ENCODE data around the gene PGBD4.
A peak's percentile ranks its signal among the peaks of the same experiment; 100 is the strongest.

Gene PGBD4

DNA sequence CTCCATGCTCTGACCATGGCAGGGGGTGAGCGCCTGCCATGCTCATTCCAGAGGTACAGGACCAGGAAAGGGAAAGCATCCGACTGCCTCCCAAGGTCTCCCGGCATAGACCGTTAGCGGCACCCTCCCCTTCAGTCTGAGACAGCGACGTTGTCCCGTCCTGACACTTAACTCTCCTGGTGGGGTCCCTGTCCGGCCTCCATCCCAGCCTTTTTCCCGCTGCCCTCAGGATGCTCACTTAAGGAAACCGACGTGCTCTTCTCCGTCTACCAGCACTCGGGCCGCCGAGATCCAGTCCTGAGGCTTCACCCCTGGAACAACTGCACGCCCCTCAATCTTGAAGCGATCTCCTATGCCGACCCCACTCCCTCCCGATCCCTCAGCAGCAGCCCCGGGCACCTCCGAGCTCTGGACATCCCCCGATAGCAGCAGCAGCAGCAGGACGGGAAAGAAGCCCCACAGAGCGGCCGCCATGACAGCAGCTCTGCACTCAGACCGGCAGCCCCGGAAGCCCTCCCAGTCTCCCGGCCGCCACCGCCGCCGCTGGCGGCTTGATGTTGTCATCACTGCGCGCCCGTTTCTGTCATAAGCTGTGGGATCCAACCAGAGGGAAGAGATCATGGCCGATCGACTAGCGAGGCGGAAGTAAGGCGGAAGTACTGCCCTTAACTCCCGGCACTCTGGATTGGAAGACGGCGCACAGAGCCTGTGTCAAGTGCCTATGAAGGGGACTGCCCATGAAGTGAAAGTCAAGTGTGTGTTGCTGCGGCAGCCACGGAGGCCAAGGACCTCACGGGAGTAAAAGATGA, at the start of gene PGBD4, which contains the start of gene EMC7:
TSS of gene PGBD4 (plus strand) at position 718 of the 809 bp plus-strand sequence. CDS start 449 bp downstream, outside the sequence.
TSS of gene EMC7 (minus strand) at position 497 of the 809 bp plus-strand sequence. CDS start at position 474, 23 bp downstream.
- DNase-seq (ENCODE audit: low read depth in 2 of 2): peak; percentile 93 to 97

DNA sequence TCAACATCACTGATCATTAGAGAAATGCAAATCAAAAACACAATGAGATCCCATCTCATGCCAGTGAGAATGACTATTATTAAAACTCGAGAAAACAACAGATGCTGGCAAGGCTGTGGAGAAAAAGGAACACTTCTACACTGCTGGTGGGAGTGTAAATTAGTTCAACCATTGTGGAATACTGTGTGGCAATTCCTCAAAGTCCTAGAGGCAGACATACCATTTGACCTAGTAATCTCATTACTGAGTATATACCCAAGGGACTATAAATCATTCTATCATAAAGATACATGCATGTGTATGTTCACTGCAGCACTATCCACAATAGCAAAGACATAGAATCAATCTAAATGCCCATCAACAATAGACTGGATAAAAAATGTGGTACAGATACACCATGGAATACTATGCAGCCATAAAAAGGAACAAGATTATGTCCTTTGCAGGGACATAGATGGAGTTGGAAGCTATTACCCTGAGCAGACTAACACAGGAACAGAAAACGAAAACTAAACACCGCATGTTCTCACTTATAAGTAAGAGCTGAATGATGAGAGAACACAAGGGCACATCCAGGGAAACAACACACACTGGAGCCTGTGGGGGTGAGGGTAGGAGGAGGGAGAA, 47.7 kb upstream of the PGBD4 start:
- DNase-seq (ENCODE audit: low read depth in 2 of 2): no peak

DNA sequence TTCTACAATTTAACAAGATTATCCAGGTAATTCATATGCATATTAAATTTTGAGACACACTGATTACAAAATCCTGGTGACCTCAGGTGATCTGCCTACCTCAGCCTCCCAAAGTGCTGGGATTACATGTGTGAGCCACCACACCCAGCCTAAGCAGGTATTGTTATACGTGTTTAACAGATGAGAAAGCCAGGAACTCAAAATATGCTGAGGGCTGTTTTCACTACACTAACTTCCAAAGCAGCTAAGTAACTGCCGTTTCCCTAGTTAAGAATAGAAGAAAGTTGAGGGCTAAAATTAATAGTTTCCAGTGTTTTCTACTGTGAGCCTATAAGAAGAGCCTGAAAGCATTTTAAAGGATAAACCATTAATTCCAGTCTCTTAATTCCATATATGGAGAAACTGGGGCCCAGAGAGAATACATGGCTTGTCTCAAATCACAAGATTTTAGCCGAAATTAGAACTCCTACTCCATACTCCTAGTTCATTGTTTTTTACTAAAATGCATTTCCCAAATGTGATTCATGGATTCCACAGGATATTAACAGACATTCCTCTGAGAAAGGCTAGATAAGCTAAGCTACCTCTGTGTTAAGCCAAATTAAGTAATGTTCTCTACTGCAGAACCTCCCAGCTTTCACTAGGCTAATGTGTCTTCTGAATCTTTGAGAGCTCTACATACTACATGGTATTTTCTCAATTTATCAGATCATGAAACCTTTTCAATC, 45.9 kb upstream of the PGBD4 start:
- DNase-seq (ENCODE audit: low read depth in 2 of 2): no peak

- DNase-seq (ENCODE audit: low read depth in 2 of 2): no peak
Observed at GRCh38 chr15:34056911-34057310, 45.0 kb upstream of the PGBD4 start.

DNA sequence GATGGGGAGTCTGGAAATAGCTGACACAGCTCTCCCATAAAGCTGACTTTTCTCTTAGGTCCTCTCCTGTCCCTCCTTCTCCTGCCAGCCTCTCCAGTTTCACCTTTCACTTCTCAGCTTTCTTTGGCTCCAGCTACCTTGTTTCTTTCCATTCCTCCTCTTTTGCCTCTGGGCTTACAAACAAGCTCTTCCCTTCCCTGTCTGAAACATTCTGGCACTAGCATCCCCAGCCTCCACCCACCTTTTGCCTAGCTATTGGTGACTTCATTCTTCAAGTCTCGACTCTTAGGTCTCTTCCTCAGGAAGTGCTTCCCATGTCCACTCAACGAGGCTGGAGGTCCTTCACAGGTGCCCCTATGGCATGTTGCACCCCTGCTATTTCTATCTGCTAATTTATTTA, 42.4 kb upstream of the PGBD4 start:
- no peak for DNase-seq (ENCODE audit: low read depth in 2 of 2)

- DNase-seq (ENCODE audit: low read depth in 2 of 2): no peak
Observed at GRCh38 chr15:34059946-34060345, 41.9 kb upstream of the PGBD4 start.

GRCh38 chr15:34064438-34064837, 37.4 kb upstream of the PGBD4 start:
- DNase-seq (ENCODE audit: low read depth in 2 of 2): no peak

DNA sequence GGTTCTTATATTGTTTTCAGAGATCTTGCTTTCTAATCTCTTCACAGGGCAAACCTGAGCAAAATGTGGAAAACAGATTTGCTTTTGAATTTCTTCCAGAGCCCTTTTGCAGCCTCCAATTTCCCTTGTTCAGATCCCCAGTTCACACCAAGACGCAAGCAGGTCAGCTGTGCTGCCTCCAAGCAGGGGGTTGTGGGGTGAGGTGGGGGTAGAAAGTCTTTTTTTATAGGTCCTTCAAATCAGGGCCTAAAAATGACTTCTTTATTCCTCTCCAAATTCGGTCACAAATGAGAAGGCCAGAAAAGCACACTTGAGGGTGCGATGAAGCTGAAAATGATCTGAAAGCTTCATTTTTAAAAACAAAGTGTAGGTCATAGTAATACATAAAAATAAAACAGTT, 36.6 kb upstream of the PGBD4 start:
- DNase-seq (ENCODE audit: low read depth in 2 of 2): no peak

DNA sequence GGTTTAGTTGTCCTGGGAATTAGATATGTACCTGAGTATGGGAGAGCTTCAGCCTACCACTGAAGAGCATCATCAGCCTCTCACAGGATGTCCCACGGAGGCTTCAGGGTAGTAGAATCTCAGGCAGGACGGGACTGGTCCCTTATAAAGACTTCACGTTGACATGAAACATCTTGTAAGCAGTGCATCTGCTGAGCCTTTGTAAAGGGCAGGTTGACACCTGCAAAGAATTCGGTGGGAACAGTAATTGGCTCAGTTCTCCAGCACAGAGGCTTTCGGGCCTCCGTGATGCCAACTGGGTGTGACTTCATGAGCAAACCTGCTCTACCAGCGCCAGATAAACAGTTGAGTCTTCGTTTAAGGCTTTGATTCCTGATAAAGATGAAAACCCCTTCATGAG, 35.9 kb upstream of the PGBD4 start:
- no peak for DNase-seq (ENCODE audit: low read depth in 2 of 2)

DNA sequence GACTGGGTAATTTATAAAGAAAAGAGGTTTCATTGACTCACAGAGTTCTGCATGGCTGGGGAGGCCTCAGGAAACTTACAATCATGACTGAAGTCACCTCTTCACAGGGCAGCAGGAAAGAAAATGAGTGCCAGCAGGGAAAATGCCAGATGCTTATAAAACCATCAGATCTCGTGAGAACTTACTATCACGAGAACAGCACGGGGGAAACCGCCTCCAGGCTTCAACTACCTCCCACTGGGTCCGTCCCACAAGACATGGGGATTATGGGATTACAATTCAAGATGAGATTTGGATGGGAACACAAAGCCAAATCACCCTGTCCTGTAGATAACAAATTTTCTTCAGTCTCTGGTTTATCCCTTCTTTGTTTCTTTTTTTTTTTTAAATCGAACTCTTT, 31.9 kb upstream of the PGBD4 start:
- DNase-seq (ENCODE audit: low read depth in 2 of 2): no peak

DNA sequence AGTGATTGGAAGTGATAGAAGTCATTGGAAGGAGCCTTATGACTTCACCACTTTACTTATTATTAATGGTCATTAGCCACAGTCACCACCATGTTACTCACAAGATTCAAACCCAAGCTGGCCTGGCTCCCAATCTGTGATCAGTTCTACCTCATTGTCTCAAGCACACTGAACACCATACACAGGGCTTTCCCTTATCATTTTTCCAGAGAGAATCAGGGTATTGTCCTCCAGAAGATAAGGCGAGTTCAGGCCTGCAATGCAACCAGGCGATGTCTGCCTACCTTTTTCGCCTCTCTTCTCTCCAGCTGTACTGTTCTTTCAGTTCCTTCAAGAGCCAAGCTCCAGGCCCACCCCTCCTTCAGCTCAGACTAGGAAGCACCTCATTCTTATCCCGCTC, 25.1 kb upstream of the PGBD4 start:
- DNase-seq (ENCODE audit: low read depth in 2 of 2): no peak

GRCh38 chr15:34078900-34079299, 23.0 kb upstream of the PGBD4 start:
- no peak for DNase-seq (ENCODE audit: low read depth in 2 of 2)

DNA sequence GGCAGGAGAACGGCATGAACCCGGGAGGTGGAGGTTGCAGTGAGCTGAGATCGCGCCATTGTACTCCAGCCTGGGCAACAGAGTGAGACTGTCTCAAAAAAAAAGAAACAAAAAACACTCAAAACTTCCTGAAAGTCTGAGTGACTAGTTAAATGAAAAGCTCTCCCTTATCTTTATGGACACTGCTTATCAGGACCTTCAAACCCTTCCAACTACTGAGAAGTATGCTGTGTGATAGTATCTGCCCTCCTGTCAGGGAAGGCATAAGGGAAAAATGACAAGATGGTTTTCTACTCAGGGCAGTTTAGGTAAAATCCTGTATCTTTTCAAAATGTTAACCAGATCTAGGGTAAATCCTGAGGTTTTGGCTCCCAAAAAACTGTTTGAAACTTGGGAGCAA, 22.0 kb upstream of the PGBD4 start:
- DNase-seq (ENCODE audit: low read depth in 2 of 2): no peak

- DNase-seq (ENCODE audit: low read depth in 2 of 2): no peak
Observed at GRCh38 chr15:34084086-34084485, 17.8 kb upstream of the PGBD4 start.

DNA sequence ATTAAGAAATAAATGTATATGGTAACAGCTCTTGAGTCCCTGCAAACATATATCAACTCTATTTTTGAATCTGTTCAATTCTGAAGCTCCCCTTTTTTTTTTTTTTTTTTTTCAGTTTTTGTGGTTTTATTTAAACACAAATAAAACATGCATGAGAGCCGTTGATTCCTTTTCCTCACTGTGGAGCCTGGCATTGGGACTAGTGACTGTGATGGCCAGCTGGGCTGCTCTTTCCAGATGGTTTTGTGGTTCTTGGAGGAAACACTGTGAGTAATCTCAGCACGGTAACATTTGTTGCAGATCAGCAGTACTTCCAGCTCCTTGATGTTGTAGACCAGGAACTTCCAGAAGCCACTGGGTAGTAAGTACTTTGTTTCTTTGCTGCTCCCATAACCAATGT, 16.1 kb upstream of the PGBD4 start:
- no peak for DNase-seq (ENCODE audit: low read depth in 2 of 2)

DNA sequence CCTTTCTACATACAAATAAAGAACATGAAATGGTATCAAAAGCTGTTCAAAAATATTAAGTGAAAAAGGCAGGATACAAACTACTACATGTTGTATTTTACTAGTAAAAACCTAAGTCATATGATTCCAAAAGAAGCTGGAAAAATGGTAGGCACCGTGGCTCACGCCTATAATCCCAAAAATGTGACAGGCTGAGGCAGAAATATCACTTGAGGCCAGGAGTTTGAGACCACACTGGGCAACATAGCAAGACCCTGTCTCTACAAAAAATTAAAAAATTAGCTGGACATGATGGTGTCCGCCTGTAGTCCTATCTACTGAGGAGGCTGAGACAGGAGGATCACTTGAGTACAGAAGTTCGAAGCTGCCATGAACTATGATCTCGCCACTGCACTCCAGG, 2.0 kb upstream of the PGBD4 start:
- no peak for DNase-seq (ENCODE audit: low read depth in 2 of 2)

DNA sequence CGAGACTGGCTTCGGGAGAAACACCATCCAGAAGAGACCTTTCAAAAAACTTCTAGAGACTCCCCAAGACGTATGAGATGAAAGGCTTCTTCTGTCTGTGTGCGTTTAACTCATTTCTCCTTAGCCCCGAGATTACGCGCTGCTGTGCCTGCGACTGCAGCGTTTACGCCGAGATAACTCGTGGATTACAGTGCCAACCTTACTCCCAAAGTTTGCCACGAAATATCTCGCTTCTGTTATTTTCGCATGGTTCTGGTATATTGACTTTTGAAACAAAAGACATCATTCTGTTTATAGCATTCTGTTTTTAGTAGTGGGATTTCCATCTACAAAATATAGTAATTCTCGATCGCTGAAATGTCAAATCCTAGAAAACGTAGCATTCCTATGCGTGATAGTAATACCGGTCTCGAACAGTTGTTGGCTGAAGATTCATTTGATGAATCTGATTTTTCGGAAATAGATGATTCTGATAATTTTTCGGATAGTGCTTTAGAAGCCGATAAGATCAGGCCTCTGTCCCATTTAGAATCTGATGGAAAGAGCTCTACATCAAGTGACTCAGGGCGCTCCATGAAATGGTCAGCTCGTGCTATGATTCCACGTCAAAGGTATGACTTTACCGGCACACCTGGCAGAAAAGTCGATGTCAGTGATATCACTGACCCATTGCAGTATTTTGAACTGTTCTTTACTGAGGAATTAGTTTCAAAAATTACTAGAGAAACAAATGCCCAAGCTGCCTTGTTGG, 467 bp downstream of the PGBD4 start:
- no peak for DNase-seq (ENCODE audit: low read depth in 2 of 2)

DNA sequence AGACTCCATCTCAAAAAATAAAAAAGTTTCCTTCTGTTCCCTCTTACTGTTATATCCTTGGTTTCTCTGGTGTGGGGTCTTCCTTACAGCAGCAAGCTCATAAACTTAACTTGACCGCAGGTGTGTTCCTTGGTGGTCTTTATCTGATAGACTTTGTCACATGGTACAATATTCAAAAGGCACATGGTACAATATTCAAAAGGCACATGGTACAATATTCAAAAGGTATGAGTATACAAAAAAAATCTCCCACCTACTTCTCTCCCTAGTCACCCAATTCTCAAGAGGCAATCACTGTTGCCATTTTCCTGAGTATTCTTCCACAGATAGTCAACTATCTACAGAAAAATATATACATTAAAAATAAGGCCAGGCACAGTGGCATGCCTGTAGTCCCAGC, 4.5 kb downstream of the PGBD4 start:
- no peak for DNase-seq (ENCODE audit: low read depth in 2 of 2)

DNA sequence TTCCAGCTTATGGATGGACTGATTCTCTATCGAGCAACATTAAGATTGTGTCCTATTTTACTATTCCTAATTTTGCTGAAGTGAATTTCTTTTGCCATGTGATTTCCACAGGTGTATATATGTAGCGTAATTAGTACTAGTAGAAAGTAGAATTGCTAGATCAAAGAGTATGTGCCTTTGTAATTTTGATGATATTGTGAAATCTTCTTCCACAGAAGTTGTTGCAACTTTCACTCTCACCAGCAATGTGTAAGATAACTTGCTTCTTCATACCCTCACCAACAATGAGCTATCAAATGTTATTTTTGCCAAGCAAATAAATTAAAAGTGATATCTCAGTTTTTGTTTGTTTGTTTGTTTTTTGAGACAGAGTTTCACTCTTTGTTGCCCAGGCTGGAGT, 5.4 kb downstream of the PGBD4 start:
- DNase-seq (ENCODE audit: low read depth in 2 of 2): no peak

GRCh38 chr15:34109797-34110663, 8.1 kb downstream of the PGBD4 start:
- DNase-seq (ENCODE audit: low read depth in 2 of 2): no peak

DNA sequence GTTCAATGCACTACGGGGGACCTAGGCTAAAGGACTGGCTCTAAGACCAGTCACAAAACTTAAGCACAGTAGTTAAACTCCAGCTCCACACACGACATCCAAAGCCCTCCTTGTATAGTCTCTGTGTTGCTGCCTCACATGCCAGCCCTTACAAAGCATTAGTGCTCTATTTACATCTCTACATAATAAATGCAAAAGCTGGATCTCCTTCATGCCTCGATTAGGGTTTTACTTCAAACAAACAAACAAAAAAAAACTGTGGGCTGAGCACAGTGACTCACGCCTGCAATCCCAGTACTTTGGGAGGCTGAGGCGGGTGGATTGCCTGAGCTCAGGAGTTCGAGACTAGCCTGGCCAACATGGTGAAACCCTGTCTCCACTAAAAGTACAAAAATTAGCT, 9.6 kb downstream of the PGBD4 start:
- DNase-seq (ENCODE audit: low read depth in 2 of 2): no peak

All from stimulated activated CD4-positive, alpha-beta T cell treated with anti-CD3 and anti-CD28 coated beads, Interleukin-1b, Interleukin-23, amount 100 ng/mL, for 1 hour (primary cell).